ENCODE data around the gene PPP1R18.
"Not testable (repeated sequence)": the region's sequence is repeated elsewhere in the genome, so short reads cannot be mapped to it uniquely, and the experiment has no call there.

Gene PPP1R18

GRCh38 chr6:30657922-30658321, 28.5 kb downstream of the PPP1R18 start:
- DNase-seq = not testable (repeated sequence)

DNA sequence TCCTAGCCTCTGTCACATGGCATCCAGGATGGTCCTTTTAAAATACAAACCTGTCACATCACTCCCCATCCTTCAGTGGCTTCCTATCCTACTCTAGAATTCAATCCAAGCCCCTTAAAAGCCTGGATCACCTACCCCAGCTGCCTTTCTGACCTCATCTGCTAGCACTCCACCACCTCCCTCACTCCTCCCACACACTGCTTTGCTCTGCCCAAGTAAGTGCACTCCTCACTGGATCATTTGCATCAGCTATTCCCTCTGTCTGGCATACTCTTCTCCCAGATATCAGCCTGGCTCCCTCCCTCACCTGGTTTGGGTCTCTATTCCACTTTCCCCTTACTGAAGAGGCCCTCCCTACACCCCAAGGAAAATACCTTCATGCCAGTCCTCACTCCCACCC, 29.0 kb downstream of the PPP1R18 start:
- no peak for DNase-seq

DNA sequence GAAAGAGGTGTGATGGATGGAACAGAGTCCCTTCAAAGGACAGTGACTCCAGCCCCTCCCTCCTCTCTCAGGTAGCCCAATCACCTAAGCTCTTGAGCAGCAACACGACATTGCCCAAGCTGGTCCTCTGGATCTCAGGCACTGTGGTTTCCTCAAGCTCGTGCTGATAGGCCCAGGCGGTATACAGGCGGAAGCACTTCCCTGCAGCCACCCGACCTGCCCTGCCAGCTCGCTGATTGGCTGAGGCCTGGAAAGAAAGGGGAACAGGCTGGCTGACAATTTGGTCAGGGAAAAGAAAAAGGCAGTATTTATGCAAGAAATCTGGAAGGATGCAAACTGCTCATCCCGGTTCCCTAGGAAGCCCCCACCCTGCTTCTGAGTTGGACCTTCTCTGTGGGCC, 29.9 kb downstream of the PPP1R18 start:
- no peak for DNase-seq

GRCh38 chr6:30655743-30656094, 30.7 kb downstream of the PPP1R18 start:
- DNase-seq = no peak

DNA sequence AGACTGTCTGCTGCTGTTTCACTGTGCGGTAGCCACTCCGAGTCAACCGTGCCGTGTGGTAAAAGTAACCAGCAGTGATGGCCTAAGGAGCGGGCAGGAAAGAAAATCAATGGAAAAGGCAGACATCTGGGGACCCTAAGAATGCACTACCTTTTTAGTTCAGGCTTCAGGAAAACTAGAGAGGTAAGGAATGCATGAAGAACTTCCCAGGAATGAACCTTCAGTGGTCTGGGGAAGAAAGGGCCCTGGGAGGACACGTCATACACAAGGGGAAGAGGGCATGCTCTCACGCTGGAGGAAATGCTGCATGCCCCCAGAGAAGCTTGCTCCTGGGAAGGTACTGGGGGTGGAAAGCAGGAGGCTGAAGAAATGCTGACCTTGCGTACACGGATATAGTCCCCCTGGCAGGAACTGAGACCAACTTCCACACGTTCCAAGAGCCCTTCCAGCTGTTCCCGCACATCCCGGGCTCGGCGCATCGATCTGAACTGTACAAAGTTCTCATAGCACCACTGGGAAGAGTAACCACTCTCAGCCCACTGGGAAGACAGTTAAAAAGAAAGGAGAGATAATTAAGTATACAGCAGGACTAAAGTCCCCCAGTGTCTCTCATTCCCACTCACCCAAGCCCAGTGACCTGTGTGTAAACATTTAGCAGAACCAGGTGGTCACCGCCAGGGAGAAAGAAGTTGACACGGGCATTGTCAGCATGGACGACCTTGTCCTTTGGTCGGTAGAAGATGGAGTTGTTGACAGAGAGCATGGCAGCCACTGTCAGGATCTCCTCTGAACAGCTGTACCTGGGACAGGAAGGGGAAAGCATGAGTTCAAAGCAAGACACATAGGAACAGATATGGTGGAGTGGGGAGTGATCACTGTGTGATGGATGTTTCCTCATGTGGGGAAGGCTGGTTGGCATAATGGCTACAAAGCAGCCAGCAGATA, 31.4 kb downstream of the PPP1R18 start:
- no peak for DNase-seq

DNA sequence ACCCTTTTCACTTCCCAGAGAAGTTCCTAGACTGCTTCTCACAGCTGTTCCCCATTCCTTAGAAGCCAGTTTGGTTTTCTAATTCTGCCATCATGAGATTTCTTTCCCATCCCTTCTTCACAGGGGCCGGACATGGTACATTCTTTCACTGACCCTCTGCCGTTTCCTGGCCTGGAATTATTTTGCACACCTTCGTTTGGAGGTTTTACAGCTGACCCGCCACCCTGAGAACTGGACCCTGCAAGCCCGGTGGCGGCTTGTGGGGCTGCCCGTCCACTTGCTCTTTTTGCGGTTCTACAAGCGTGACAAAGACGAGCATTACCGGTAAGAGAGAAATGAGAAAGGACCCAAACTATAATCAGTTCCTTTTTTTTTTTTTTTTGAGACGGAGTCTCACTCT, 35.3 kb downstream of the PPP1R18 start:
- no peak for DNase-seq

DNA sequence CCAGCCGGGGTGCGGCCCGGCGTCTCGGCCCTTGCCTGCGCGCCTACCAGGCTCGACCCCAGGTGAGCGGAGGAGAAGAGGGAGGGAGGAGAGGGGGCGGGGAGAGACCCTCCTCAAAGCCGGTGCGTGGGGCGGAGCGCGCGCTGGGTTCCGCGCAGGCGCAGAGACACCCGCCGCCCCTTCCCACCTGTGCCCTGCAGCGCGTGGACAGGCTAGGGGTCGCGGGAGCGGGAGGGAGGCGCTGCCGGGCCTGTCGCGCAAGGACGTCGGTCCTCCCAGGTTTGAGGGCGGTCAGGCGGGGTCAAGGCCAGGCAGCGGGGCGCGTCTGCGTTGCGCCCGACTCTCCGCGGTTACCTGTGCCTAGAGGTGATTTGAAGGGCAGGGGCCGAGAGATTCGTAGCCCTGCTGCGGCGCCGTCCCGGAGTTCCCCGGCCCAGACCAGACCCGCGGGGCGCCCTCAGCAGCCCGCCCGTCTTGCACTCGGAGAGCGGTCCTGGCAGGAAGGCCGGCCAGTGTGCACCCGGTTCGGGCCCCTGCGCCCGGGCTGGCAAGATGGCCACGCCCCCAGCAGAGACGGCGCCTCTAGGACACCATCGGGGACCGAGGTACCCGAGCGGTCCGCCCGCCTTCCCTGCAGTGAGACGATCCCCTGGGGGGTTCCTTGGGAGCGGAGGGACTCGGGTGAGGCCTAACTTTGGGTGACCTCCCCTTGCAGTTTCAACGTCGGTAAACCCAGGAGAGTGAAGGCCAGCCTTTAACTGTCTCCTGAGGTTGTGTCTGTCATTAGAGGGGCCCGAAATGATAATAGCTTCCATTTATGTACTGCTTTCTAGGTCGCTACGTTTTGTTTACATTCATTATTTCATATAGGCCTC, 39.0 kb downstream of the PPP1R18 start:
- DNase-seq = peak; percentile 75

DNA sequence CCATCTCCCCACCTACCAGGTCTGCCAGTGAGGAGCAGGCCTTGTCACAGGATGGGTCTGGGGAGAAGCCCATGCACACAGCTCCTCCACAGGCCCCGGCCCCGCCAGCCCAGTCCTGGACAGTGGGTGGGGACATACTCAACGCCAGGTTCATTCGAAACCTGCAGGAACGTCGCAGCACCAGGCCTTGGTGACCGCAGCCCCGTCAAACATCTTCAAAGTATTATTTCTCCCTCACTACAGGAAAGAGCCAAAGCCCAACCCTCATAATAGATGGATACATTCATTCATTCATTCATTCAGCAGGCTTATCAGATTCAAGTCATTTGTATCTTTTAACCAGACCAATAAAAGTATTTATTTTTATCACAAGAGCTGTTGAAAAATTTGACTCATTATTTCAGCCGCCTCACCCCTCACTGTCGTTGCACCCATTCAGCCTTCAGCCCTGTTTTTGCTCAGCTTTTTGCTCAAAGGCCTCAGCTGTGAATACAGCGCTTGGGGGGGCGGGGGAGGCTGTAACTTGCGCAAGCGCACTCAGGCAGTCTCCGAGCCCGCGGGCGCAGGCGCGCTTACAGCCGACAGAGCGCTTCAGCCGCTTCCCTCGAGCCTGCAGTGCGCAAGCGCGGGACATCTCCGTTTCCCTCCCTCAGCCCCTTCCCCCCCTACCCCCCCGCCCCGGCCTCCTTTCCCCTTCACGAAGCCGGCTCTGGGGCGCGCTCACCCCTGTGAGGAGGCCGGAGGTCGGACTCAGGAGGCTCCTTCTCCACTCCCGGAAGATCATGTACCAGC, 39.8 kb downstream of the PPP1R18 start, which contains the start of gene C6orf136:
C6orf136 (plus strand) TSS at position 684 of the 792 bp plus-strand sequence; CDS start at position 783, 99 bp downstream.
- DNase-seq = peak; percentile 95

DNA sequence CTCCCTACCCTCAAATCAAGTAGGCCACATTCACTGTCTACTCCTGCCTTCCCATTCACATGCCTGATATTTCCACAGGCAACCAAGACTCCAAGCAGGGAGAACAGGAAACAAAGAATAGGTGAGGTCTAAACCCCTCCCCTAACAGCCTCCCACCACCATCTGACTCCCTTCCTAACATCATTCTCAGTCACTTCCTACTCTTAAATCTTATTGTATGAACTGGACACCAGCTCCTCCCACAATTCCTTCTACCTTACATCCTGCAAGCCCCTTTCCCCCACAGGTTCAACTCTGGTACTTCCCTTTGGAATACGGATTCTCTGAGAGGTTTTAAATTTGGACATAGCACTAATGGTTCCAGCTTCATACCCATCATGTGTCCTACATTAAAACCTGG, 40.5 kb downstream of the PPP1R18 start:
- no peak for DNase-seq

DNA sequence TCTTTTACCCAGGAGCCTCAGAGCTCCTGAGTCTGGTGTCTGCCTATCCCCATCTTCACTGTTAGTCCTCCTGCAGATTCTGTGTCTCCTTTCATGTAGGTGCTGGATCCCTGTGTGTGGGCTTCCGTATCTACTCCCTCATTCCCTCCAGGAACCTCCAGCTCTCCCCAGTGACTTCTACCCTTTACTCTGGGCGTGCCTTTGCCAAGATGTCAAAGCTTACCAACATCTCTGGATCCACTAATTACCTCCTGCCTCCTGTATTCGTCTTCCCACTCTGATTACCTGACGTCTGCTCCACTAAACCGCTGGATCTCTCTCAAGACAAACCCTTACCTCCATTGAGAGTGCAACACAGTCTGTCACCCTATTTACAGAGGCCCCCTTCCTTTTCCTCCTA, 41.7 kb downstream of the PPP1R18 start:
- no peak for DNase-seq

DNA sequence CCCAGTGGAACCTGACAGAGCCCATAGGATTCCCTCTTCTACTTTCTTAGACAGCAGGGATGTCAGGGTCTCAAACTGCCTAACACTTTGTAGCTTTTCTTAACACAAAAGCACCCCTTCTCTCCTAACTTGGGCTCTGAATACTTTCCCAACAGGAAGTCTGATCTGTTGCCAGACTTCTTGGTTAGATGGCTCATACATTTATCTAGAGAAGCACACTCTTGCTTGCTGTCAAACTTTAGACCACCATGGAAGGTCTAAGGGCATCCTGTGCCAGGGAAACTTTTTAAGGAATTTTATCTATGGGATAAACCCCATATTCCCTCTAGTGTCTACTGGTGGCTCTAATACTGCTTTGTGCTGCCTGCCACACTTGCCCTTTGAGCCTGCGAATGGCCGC, 42.8 kb downstream of the PPP1R18 start:
- no peak for DNase-seq

- DNase-seq = no peak
Observed at GRCh38 chr6:30641048-30641447, 45.4 kb downstream of the PPP1R18 start.

GRCh38 chr6:30640481-30640880, 46.0 kb downstream of the PPP1R18 start:
- no peak for DNase-seq

GRCh38 chr6:30635834-30636233, 50.6 kb downstream of the PPP1R18 start:
- no peak for DNase-seq

DNA sequence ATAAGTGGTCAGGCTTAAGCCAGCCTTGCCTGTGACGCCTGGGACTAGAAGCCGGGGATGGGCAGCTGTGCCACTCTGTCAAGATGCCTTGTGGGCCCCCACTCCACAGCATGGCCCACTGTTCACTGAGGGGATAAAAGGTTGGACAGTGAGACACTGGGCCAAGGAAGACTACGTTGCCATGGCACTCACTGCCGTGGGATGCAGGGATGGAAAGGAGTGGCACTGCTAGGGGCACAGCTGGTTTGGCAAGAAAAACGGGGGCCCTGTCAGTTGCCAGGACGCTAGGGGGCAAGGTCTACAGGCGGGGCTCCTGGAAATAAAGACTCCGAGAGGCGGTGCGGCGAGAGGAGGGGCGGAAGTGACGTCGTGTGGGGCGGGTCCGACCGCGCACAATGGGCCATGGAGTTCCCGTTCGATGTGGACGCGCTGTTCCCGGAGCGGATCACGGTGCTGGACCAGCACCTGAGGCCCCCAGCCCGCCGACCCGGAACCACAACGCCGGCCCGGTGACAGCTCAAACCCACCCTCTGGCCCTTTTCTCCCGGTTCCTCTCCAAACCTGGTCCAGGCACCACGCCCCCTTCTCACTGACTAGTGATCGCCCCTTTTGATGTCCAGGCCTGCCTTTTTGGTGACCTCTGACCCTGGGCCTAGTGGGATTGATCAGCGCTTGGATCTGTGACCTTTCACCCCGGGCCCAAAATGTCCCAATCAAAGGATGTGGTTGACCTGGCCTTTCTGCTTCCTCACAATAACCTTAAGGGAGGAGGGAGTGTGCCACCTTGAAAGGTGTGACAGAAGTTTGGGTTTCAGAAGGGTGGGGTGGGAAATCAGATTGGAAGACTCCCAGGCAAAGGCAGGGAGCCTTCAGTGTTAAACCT, 59.7 kb downstream of the PPP1R18 start, which contains the start of gene ATAT1:
ATAT1 (plus strand) TSS at position 391 of the 883 bp plus-strand sequence.
- peak; percentile 92 for DNase-seq

All from CD4-positive, alpha-beta T cell treated with Interleukin-21 for 1 hour (primary cell).